Measurements from ENCODE around the gene ABT1.

- TF ChIP-seq CTCF (conservative IDR thresholded peaks at IDR 0.05 in 1 of 2, IDR thresholded peaks at IDR 0.05 in 1 of 2; ENCODE audit: low read depth in 1 of 2, low read length in 2 of 2) (no peak), EZH2 (IDR thresholded peaks at IDR 0.05; ENCODE audit: low read length, missing control alignments) (no peak)
These were observed 42.9 kb upstream of the ABT1 start for GRCh38 chr6:26553635-26554446.

Measured in fibroblast of lung (primary cell).